Measurements from ENCODE around the gene TTLL10. TPM values are rescaled to one million over a fixed set of nuclear protein-coding genes. Genes with fewer than 3 reads are reported as not detected.

Gene TTLL10
- polyA plus RNA-seq, 1 donor from 2014 or later: not detected

DNA sequence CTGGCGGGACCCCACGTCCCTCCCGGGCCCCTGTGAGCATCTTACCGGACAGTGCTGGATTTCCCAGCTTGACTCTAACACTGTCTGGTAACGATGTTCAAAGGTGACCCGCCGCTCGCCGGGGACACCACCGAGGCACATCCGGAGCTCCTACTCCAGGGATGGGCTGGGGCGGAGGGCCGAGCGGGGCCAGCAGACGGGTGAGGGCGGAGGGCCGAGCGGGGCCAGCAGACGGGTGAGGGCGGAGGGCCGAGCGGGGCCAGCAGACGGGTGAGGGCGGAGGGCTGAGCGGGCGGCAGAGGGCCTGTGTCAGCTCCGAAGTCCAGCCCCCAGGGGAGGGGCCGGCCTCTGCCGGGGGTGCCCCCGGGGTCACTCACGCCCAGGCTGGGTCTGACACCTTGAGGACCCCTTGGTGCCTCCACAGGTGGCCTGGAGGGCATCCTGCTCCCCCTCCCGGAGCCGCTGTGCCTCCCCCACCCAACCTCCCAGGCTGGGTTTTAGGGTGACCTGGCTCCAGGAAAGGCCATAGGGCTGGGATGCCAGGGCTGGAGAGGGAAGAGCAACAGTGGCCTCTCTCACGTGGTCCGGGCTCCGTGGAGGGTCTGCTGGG is 5.7 kb upstream of the TTLL10 start:
- H2AFZ ChIP-seq (ENCODE audit: low read depth, low read length): no peak overlapping the region
- H3K4me2 ChIP-seq (ENCODE audit: low read length): no peak overlapping the region
- H3K27me3 ChIP-seq (ENCODE audit: insufficient read depth, low read depth, low read length): no peaks in the 10 kb centered on the region
- H3K36me3 ChIP-seq (ENCODE audit: insufficient read depth, low read length): no peaks in the 10 kb centered on the region
- TF ChIP-seq RAD21 (conservative IDR thresholded peaks at IDR 0.05): no peak
- TF ChIP-seq, protein P1, sequence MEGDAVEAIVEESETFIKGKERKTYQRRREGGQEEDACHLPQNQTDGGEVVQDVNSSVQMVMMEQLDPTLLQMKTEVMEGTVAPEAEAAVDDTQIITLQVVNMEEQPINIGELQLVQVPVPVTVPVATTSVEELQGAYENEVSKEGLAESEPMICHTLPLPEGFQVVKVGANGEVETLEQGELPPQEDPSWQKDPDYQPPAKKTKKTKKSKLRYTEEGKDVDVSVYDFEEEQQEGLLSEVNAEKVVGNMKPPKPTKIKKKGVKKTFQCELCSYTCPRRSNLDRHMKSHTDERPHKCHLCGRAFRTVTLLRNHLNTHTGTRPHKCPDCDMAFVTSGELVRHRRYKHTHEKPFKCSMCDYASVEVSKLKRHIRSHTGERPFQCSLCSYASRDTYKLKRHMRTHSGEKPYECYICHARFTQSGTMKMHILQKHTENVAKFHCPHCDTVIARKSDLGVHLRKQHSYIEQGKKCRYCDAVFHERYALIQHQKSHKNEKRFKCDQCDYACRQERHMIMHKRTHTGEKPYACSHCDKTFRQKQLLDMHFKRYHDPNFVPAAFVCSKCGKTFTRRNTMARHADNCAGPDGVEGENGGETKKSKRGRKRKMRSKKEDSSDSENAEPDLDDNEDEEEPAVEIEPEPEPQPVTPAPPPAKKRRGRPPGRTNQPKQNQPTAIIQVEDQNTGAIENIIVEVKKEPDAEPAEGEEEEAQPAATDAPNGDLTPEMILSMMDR (IDR thresholded peaks at IDR 0.05; ENCODE audit: poor library complexity, severe bottlenecking): no peak
- no peak for TF ChIP-seq EZH2 (IDR thresholded peaks at IDR 0.05; ENCODE audit: borderline replicate concordance, insufficient read depth, low read length, poor library complexity, severe bottlenecking)
- no peak for TF ChIP-seq POLR2AphosphoS5 (IDR thresholded peaks at IDR 0.05)
- no peak for TF ChIP-seq SMC3 (conservative IDR thresholded peaks at IDR 0.05; ENCODE audit: poor library complexity)
- no peak for TF ChIP-seq TAF1 (IDR thresholded peaks at IDR 0.05; ENCODE audit: low read depth)
- no peak for TF ChIP-seq MXI1 (conservative IDR thresholded peaks at IDR 0.05; ENCODE audit: poor library complexity, severe bottlenecking)
- TF ChIP-seq, protein P2, sequence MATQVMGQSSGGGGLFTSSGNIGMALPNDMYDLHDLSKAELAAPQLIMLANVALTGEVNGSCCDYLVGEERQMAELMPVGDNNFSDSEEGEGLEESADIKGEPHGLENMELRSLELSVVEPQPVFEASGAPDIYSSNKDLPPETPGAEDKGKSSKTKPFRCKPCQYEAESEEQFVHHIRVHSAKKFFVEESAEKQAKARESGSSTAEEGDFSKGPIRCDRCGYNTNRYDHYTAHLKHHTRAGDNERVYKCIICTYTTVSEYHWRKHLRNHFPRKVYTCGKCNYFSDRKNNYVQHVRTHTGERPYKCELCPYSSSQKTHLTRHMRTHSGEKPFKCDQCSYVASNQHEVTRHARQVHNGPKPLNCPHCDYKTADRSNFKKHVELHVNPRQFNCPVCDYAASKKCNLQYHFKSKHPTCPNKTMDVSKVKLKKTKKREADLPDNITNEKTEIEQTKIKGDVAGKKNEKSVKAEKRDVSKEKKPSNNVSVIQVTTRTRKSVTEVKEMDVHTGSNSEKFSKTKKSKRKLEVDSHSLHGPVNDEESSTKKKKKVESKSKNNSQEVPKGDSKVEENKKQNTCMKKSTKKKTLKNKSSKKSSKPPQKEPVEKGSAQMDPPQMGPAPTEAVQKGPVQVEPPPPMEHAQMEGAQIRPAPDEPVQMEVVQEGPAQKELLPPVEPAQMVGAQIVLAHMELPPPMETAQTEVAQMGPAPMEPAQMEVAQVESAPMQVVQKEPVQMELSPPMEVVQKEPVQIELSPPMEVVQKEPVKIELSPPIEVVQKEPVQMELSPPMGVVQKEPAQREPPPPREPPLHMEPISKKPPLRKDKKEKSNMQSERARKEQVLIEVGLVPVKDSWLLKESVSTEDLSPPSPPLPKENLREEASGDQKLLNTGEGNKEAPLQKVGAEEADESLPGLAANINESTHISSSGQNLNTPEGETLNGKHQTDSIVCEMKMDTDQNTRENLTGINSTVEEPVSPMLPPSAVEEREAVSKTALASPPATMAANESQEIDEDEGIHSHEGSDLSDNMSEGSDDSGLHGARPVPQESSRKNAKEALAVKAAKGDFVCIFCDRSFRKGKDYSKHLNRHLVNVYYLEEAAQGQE (IDR thresholded peaks at IDR 0.05; ENCODE audit: borderline replicate concordance): no peak
- TF ChIP-seq EP300 (conservative IDR thresholded peaks at IDR 0.05; ENCODE audit: poor library complexity, severe bottlenecking): no peak
- H3F3A ChIP-seq (ENCODE audit: insufficient read depth, low read length, poor library complexity, severe bottlenecking): no peaks in the 10 kb centered on the region
- no peaks in the 10 kb centered on the region for H4K20me1 ChIP-seq (ENCODE audit: insufficient read depth)
- no peaks in the 10 kb centered on the region for H3K9me2 ChIP-seq (ENCODE audit: insufficient read depth, low read length)
- H3K79me2 ChIP-seq (replicated peaks; ENCODE audit: insufficient read depth, low read length): no peaks in the 10 kb centered on the region
- H3K27ac ChIP-seq (ENCODE audit: low read length): no peak overlapping the region
- no peaks in the 10 kb centered on the region for H3K9me3 ChIP-seq (ENCODE audit: low read length)
- H3K4me3 ChIP-seq (ENCODE audit: low read length): no peak overlapping the region
- H3K9ac ChIP-seq (ENCODE audit: low read length): no peak overlapping the region

DNA sequence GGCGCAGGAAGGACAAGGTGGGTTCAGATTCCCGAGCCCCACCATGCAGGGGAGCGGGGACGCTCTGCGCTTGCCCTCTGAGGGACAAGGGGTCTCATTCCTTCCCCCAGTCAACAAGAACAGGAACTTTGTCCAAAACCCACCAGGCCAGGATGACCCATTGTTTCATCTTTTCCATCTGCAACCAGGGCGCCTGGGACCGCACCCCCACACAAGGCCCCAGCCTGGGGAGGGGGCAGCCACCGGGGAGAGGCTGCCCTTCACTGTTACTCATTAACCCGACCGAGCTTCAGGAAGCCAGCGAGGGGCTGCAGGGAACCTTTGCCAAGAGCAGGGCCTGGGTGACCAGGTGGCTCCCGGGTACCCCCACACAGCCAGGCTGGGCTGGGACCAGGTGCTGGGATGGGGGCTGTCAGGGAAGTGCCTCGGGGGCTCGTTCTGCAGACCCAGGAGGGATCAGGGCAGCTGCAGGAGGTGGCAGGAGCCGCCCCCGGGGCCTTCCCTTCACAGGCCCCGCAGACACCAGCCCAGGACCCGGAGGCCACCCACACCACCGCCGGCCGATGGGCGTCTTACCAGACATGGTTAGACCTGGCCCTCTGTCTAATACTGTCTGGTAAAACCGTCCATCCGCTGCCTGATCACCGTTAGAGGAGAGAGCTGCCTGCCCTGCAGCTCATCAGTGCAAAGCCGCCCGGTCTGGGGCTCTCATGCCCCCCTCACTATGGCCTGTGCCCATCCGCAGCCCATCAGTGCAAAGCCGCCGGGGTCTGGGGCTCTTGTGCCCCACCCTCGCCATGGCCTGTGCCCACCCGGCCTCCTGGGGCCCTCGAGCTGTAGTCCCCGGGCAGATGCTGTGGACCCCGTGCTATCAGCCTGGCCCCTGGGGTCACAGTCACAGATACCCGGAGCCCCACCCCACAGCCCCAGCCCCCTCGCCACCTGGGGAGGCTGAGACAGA is 4.9 kb upstream of the TTLL10 start:
- H3K27me3 ChIP-seq (ENCODE audit: insufficient read depth, low read depth, low read length): no peaks in the 10 kb centered on the region
- TF ChIP-seq SMC3 (conservative IDR thresholded peaks at IDR 0.05; ENCODE audit: poor library complexity) (no peak), EZH2 (IDR thresholded peaks at IDR 0.05; ENCODE audit: borderline replicate concordance, insufficient read depth, low read length, poor library complexity, severe bottlenecking) (no peak), MXI1 (conservative IDR thresholded peaks at IDR 0.05; ENCODE audit: poor library complexity, severe bottlenecking) (no peak), EP300 (conservative IDR thresholded peaks at IDR 0.05; ENCODE audit: poor library complexity, severe bottlenecking) (no peak), POLR2AphosphoS5 (IDR thresholded peaks at IDR 0.05) (no peak)
- TF ChIP-seq, protein P1 (IDR thresholded peaks at IDR 0.05; ENCODE audit: poor library complexity, severe bottlenecking): no peak

More for the DNA sequence above, 4.9 kb upstream of the TTLL10 start:
- no peaks in the 10 kb centered on the region for H3K79me2 ChIP-seq (replicated peaks; ENCODE audit: insufficient read depth, low read length)
- H3K9ac ChIP-seq (ENCODE audit: low read length): no peak overlapping the region
- no peak overlapping the region for H2AFZ ChIP-seq (ENCODE audit: low read depth, low read length)
- H3K9me3 ChIP-seq (ENCODE audit: low read length): no peaks in the 10 kb centered on the region
- no peaks in the 10 kb centered on the region for H3F3A ChIP-seq (ENCODE audit: insufficient read depth, low read length, poor library complexity, severe bottlenecking)
- H4K20me1 ChIP-seq (ENCODE audit: insufficient read depth): no peaks in the 10 kb centered on the region
- no peaks in the 10 kb centered on the region for H3K36me3 ChIP-seq (ENCODE audit: insufficient read depth, low read length)
- H3K4me3 ChIP-seq (ENCODE audit: low read length): no peak overlapping the region
- no peak overlapping the region for H3K4me2 ChIP-seq (ENCODE audit: low read length)
- H3K27ac ChIP-seq (ENCODE audit: low read length): no peak overlapping the region
- H3K9me2 ChIP-seq (ENCODE audit: insufficient read depth, low read length): no peaks in the 10 kb centered on the region
